Mononuclear cell (primary cell): Measurements from ENCODE around the gene ZMYND10. TPM values are rescaled to one million over a fixed set of nuclear protein-coding genes. Genes with fewer than 3 reads are reported as not detected.

Experiments used
- H3K27me3 ChIP-seq: 2 replicates; pipeline ENCODE4 v1.6.0; 2011; ENCODE audit warnings: low read length, control low read depth; ENCODE audit not compliant: insufficient read depth
- H3K4me1 ChIP-seq: 2 replicates; pipeline ENCODE4 v1.5.1; 2011; ENCODE audit warnings: mild to moderate bottlenecking, low read length, control low read depth; ENCODE audit not compliant: insufficient read depth
- H3K4me3 ChIP-seq: 2 replicates; pipeline ENCODE4 v1.5.1; 2011; ENCODE audit warnings: mild to moderate bottlenecking, low read length, moderate library complexity
- H3K9me3 ChIP-seq: 2 replicates; pipeline ENCODE4 v1.5.1; 2011; ENCODE audit warnings: low read depth, mild to moderate bottlenecking, control low read depth, low read length
- total RNA-seq: library from RNA; depleted of rRNA; stranded (reverse); fragments of >200 nt; gene quantifications from one replicate; pipeline ENCODE4 v1.2.3, GENCODE V29; 2012

Gene ZMYND10
- total RNA-seq, 1 donor: 0.10 TPM

GRCh38 chr3:50375258-50375931 lies 29.9 kb upstream of the ZMYND10 start:
- Histone ChIP-seq H3K9me3 (no peaks in the 10 kb centered on the region), H3K4me1 (no peaks in the 10 kb centered on the region), H3K27me3 (no peaks in the 10 kb centered on the region), H3K4me3 (no peak overlapping the region)

GRCh38 chr3:50374363-50375257 lies 29.1 kb upstream of the ZMYND10 start:
- no peaks in the 10 kb centered on the region for H3K9me3 ChIP-seq
- H3K27me3 ChIP-seq: no peaks in the 10 kb centered on the region
- H3K4me1 ChIP-seq: no peaks in the 10 kb centered on the region
- H3K4me3 ChIP-seq: no peak overlapping the region

GRCh38 chr3:50373146-50374051 lies 27.9 kb upstream of the ZMYND10 start:
- no peaks in the 10 kb centered on the region for H3K27me3 ChIP-seq
- H3K4me3 ChIP-seq: no peak overlapping the region

GRCh38 chr3:50372349-50372748 lies 26.8 kb upstream of the ZMYND10 start:
- H3K4me3 ChIP-seq: no peak overlapping the region
- H3K27me3 ChIP-seq: no peaks in the 10 kb centered on the region
- no peaks in the 10 kb centered on the region for H3K9me3 ChIP-seq
- no peaks in the 10 kb centered on the region for H3K4me1 ChIP-seq

More at GRCh38 chr3:50373146-50374051, 27.9 kb upstream of the ZMYND10 start:
- Histone ChIP-seq H3K9me3 (no peaks in the 10 kb centered on the region), H3K4me1 (no peaks in the 10 kb centered on the region)

- H3K27me3 ChIP-seq: no peaks in the 10 kb centered on the region
- H3K4me3 ChIP-seq: no peak overlapping the region
- peaks cover 2% of the 10 kb centered on the region for H3K4me1 ChIP-seq
Observed at GRCh38 chr3:50371133-50371685, 25.7 kb upstream of the ZMYND10 start.

GRCh38 chr3:50370594-50370993 lies 25.1 kb upstream of the ZMYND10 start:
- H3K4me3 ChIP-seq: no peak overlapping the region
- H3K9me3 ChIP-seq: no peaks in the 10 kb centered on the region
- H3K4me1 ChIP-seq: peaks cover 8% of the 10 kb centered on the region
- no peaks in the 10 kb centered on the region for H3K27me3 ChIP-seq

More at GRCh38 chr3:50371133-50371685, 25.7 kb upstream of the ZMYND10 start:
- no peaks in the 10 kb centered on the region for H3K9me3 ChIP-seq

GRCh38 chr3:50369012-50369670 lies 23.6 kb upstream of the ZMYND10 start:
- Histone ChIP-seq H3K27me3 (no peaks in the 10 kb centered on the region), H3K4me1 (peaks cover 18% of the 10 kb centered on the region), H3K9me3 (no peaks in the 10 kb centered on the region), H3K4me3 (no peak overlapping the region)

GRCh38 chr3:50365842-50366220 lies 20.3 kb upstream of the ZMYND10 start:
- no peaks in the 10 kb centered on the region for H3K9me3 ChIP-seq
- no peaks in the 10 kb centered on the region for H3K27me3 ChIP-seq
- H3K4me1 ChIP-seq: peaks cover 19% of the 10 kb centered on the region
- peak overlapping the region; percentile 55 for H3K4me3 ChIP-seq

- peak overlapping the region; percentile 55 for H3K4me3 ChIP-seq
- H3K9me3 ChIP-seq: no peaks in the 10 kb centered on the region
- no peaks in the 10 kb centered on the region for H3K27me3 ChIP-seq
- peaks cover 19% of the 10 kb centered on the region for H3K4me1 ChIP-seq
Observed at GRCh38 chr3:50365080-50365841, 19.7 kb upstream of the ZMYND10 start.

GRCh38 chr3:50364573-50365079 lies 19.1 kb upstream of the ZMYND10 start:
- Histone ChIP-seq H3K4me3 (no peak overlapping the region), H3K9me3 (no peaks in the 10 kb centered on the region), H3K27me3 (no peaks in the 10 kb centered on the region), H3K4me1 (peaks cover 22% of the 10 kb centered on the region)

- Histone ChIP-seq H3K27me3 (no peaks in the 10 kb centered on the region), H3K4me3 (peak overlapping the region; percentile 66), H3K4me1 (peaks cover 47% of the 10 kb centered on the region), H3K9me3 (no peaks in the 10 kb centered on the region)
Observed at GRCh38 chr3:50359760-50360110, 14.2 kb upstream of the ZMYND10 start.

- Histone ChIP-seq H3K4me1 (peaks cover 41% of the 10 kb centered on the region), H3K27me3 (no peaks in the 10 kb centered on the region), H3K4me3 (peak within 1 kb of the TSS; percentile 66), H3K9me3 (no peaks in the 10 kb centered on the region)
Observed at GRCh38 chr3:50358911-50359759, 13.6 kb upstream of the ZMYND10 start, which contains the start of gene TMEM115. TMEM115 (minus strand) TSS chr3:50359521; CDS start chr3:50359063, 458 bp downstream.
